ENCODE data around the gene WNT9A.
A peak's percentile ranks its signal among the peaks of the same experiment; 100 is the strongest.

The WNT9A gene

GRCh38 chr1:227949341-227949921 lies 1.7 kb upstream of the WNT9A start:
- H3K4me3 ChIP-seq (ENCODE audit: low read depth, low read length) = no peak overlapping the region
- no peak for DNase-seq (ENCODE audit: low read depth)
- TF ChIP-seq, protein P1, sequence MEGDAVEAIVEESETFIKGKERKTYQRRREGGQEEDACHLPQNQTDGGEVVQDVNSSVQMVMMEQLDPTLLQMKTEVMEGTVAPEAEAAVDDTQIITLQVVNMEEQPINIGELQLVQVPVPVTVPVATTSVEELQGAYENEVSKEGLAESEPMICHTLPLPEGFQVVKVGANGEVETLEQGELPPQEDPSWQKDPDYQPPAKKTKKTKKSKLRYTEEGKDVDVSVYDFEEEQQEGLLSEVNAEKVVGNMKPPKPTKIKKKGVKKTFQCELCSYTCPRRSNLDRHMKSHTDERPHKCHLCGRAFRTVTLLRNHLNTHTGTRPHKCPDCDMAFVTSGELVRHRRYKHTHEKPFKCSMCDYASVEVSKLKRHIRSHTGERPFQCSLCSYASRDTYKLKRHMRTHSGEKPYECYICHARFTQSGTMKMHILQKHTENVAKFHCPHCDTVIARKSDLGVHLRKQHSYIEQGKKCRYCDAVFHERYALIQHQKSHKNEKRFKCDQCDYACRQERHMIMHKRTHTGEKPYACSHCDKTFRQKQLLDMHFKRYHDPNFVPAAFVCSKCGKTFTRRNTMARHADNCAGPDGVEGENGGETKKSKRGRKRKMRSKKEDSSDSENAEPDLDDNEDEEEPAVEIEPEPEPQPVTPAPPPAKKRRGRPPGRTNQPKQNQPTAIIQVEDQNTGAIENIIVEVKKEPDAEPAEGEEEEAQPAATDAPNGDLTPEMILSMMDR (conservative IDR thresholded peaks at IDR 0.05; ENCODE audit: low read depth, low read length) = no peak

DNA sequence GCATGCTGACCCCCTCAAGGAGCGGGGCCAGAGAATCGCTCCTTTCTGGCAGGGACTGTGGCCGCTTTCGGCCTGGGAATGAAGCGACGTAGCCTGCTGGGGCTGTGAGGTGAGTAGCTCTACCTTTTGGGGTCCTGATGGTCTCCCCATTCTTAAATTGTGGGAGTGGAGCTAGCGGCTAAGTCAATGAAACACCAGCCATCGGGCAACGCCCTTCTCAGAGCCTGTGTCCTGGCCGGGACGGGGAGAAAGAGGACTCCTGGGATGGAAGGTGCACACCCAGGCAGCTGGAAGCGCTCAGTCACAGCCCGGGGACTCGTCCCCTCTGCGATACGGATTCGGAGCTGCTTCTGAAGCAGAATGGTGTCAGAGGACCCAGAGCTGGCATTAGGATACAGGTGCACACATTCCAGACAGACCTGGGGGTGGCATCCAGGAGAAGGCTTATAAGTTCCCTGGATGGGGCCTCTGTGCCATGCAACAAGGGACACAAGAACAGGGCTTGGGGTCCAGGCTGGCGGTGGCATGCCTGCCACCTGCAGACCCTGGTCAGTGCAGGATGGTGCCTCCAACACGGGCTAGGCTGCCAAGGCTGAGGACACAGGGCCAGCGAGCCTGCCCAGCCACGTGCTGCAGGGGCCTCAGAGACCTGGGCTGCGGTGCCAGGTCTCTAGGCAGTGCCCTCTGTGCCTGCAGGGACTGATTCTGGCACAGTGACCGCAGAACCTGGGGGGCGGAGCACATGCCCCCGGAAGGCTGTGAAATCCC lies 945 bp upstream of the WNT9A start:
- TF ChIP-seq, protein P1 (conservative IDR thresholded peaks at IDR 0.05; ENCODE audit: low read depth, low read length) = no peak
- peak overlapping the region; percentile 49 for H3K4me3 ChIP-seq (ENCODE audit: low read depth, low read length)
- DNase-seq (ENCODE audit: low read depth) = no peak

- TF ChIP-seq, protein P1 (conservative IDR thresholded peaks at IDR 0.05; ENCODE audit: low read depth, low read length) = no peak
- H3K4me3 ChIP-seq (ENCODE audit: low read depth, low read length) = peak overlapping the region; percentile 36
- no peak for DNase-seq (ENCODE audit: low read depth)
These were observed 401 bp downstream of the WNT9A start for GRCh38 chr1:227947386-227947675.

GRCh38 chr1:227946624-227947385 lies 927 bp downstream of the WNT9A start:
- H3K4me3 ChIP-seq (ENCODE audit: low read depth, low read length) = peak overlapping the region; percentile 7
- TF ChIP-seq, protein P1 (conservative IDR thresholded peaks at IDR 0.05; ENCODE audit: low read depth, low read length) = peak; percentile 63
- DNase-seq (ENCODE audit: low read depth) = peak; percentile 70

- DNase-seq (ENCODE audit: low read depth) = peak; percentile 44
- H3K4me3 ChIP-seq (ENCODE audit: low read depth, low read length) = no peak overlapping the region
- TF ChIP-seq, protein P1 (conservative IDR thresholded peaks at IDR 0.05; ENCODE audit: low read depth, low read length) = no peak
These were observed 1.7 kb downstream of the WNT9A start for GRCh38 chr1:227945891-227946623.

GRCh38 chr1:227944931-227945890 lies 2.5 kb downstream of the WNT9A start:
- no peak overlapping the region for H3K4me3 ChIP-seq (ENCODE audit: low read depth, low read length)
- TF ChIP-seq, protein P1 (conservative IDR thresholded peaks at IDR 0.05; ENCODE audit: low read depth, low read length) = no peak
- no peak for DNase-seq (ENCODE audit: low read depth)
